PC-3 (cell line): ENCODE results near the gene RSKR.

Experiments
- CTCF ChIP-seq: fragments of 300-600 bp; sonication (generic); conservative IDR thresholded peaks from 2 replicates; pipeline ENCODE4 v1.5.1; 2017; ENCODE audit warnings: antibody characterized with exemption, low read depth, mild to moderate bottlenecking, low read length
- EZH2 ChIP-seq: fragments of 300-600 bp; sonication (generic); IDR thresholded peaks from one replicate; pipeline ENCODE4 v1.6.1; 2017; ENCODE audit warnings: antibody characterized with exemption, mild to moderate bottlenecking, low read length; ENCODE audit not compliant: unreplicated experiment

GRCh38 chr17:28635506-28635905 is 21.5 kb upstream of the RSKR start:
- TF ChIP-seq CTCF (no peak), EZH2 (no peak)
